Activated CD4-positive, alpha-beta T cell treated with anti-CD3 and anti-CD28 coated beads, Interleukin-2, amount 10 ng/mL, durations not matched to agents 7 days and 5 days (primary cell): ENCODE results near the gene FDX1. TPM values are rescaled to one million over a fixed set of nuclear protein-coding genes. Genes with fewer than 3 reads are reported as not detected.
"Not testable (repeated sequence)": the region's sequence is repeated elsewhere in the genome, so short reads cannot be mapped to it uniquely, and the experiment has no call there.

Experiments
- CTCF ChIA-PET: fragments of 350-600 bp; sonication (Branson Sonifier 250); formaldehyde crosslinking; loops from one replicate; lab custom pipeline; 2021; ENCODE audit warnings: antibody characterized with exemption; lab: Charles Lee
- POLR2A ChIA-PET: fragments of 350-600 bp; sonication (Branson Sonifier 250); formaldehyde crosslinking; loops from one replicate; lab custom pipeline; 2021; ENCODE audit warnings: antibody characterized with exemption; lab: Charles Lee
- DNase-seq: peaks from one replicate; pipeline ENCODE4 v3.0.0-alpha.2; 2020
- H3K27ac Mint-ChIP-seq: one replicate; pipeline ENCODE4 v1.8.0; 2021; ENCODE audit warnings: mild to moderate bottlenecking, moderate library complexity, mixed read lengths
- H3K27me3 Mint-ChIP-seq: one replicate; pipeline ENCODE4 v1.8.0; 2021; ENCODE audit warnings: mixed read lengths
- H3K36me3 Mint-ChIP-seq: one replicate; pipeline ENCODE4 v1.8.0; 2021; ENCODE audit warnings: low read depth, mixed read lengths
- H3K4me1 Mint-ChIP-seq: one replicate; pipeline ENCODE4 v1.8.0; 2021; ENCODE audit warnings: mixed read lengths
- H3K4me3 Mint-ChIP-seq: one replicate; pipeline ENCODE4 v1.8.0; 2021; ENCODE audit warnings: mild to moderate bottlenecking, moderate library complexity, mixed read lengths
- H3K9me3 Mint-ChIP-seq: one replicate; pipeline ENCODE4 v1.8.0; 2021; ENCODE audit warnings: mixed read lengths
- total RNA-seq, 2 experiments: library from RNA; stranded (reverse); gene quantifications; one replicate each; pipeline ENCODE4 v1.2.3, GENCODE V29; 2021

Gene FDX1, protein sequence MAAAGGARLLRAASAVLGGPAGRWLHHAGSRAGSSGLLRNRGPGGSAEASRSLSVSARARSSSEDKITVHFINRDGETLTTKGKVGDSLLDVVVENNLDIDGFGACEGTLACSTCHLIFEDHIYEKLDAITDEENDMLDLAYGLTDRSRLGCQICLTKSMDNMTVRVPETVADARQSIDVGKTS
- total RNA-seq = 1 to 10 TPM; 8.2 to 8.8 TPM

DNA sequence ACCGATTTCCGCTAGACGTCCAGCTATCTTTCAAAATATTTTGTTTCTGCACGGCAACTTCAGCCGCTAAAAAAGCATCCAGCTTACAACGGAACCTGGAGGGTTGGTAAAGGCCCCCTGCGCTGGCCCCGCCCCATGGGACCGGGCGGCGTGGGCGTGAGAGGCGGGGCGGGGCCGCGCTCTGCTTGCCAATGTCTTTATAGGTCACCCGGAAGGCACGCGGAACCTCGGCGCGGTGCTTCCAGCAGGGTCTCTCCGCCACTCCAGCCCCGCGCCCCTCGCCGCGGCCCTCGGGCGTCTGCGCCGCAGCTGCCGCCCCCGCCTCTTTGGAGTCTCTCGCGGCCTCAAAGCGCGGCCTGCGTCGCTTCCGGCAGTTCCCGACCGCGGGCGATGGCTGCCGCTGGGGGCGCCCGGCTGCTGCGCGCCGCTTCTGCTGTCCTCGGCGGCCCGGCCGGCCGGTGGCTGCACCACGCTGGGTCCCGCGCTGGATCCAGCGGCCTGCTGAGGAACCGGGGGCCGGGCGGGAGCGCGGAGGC lies at the start of gene FDX1:
TSS of gene FDX1 (plus strand) at position 218 of the 536 bp plus-strand sequence. CDS start at position 391, 173 bp downstream.
- H3K27me3 Mint-ChIP-seq = no peaks in the 10 kb centered on the region
- H3K4me3 Mint-ChIP-seq = peak within 1 kb of the TSS; percentile 97
- ChIA-PET CTCF (interaction anchor here (0.5 to 4.9 kb wide), 13 partner anchors 11 to 1686 kb away, joined by 3 to 24 read pairs (median 3); no protein-coding TSS in a partner anchor), POLR2A (interaction anchor here (0.7 kb wide), 1 partner anchor 725 kb away, joined by 4 read pairs; no protein-coding TSS in a partner anchor)
- H3K9me3 Mint-ChIP-seq = no peaks in the 10 kb centered on the region
- H3K36me3 Mint-ChIP-seq = no peaks in the 10 kb centered on the region
- H3K4me1 Mint-ChIP-seq = peaks cover 41% of the 10 kb centered on the region
- peak; percentile 78 for DNase-seq
- H3K27ac Mint-ChIP-seq = peak within 1 kb of the TSS; percentile 97

DNA sequence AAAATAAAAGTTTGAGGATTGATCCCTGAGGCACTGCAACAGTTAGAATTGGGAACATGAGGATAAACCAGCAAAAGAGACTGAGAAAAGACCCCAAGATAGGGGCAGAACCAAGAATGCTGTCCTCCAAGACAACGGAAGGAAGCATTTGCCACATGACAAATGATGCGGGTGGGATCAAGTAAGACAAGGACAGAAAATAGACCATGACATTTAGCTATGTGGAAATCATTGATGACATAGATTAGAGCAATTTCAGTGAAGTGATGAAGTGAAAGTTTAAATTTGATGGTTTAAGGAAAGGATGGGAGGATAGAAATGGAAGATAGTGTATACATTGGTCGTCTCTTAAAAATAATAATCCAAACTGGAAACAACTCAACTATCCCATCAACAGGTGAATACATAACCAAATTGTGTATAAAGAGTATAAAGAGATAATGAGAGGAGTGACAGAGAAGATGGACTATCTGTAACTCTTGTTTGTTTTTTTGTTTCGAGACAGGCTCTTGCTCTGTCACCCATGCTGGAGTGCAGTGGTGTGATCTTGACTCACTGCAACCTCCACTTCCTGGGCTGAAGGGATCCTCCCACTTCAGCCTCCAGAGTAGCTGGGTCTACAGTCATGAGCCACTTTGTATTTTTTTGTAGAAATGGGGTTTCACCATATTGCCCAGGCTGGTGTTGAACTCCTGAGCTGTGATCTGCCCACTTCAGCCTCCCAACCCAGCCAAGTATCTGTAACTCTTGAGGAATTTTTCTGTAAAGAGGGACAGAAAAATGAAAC lies 48.7 kb upstream of the FDX1 start:
- no peak overlapping the region for H3K4me3 Mint-ChIP-seq
- no peak for DNase-seq
- H3K4me1 Mint-ChIP-seq = peaks cover 5% of the 10 kb centered on the region
- ChIA-PET POLR2A (no interaction called here), CTCF (interaction anchor here (0.9 kb wide), 1 partner anchor 39 kb away, joined by 3 read pairs; no protein-coding TSS in a partner anchor)
- no peak overlapping the region for H3K27ac Mint-ChIP-seq
- H3K27me3 Mint-ChIP-seq = no peaks in the 10 kb centered on the region
- H3K36me3 Mint-ChIP-seq = no peaks in the 10 kb centered on the region
- H3K9me3 Mint-ChIP-seq = peaks cover 4% of the 10 kb centered on the region

DNA sequence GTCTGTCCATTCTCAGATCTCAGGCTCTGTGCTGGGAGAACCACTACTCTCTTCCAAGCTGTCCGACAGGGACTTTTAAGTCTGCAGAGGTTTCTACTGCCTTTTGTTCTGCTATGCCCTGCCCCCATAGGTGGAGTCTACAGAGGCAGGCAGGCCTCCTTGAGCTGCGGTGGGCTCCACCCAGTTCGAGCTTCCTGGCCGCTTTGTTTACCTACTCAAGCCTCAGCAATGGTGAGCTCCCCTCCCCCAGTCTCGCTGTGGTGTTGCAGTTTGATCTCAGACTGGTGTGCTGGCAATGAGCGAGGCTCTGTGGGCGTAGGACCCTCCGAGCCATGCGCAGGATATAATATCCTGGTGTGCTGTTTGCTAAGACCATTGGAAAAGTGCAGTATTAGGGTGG lies 41.5 kb upstream of the FDX1 start:
- peak; percentile 19 for DNase-seq
- Mint-ChIP-seq H3K27ac (peak overlapping the region; percentile 68), H3K4me1 (peaks cover 11% of the 10 kb centered on the region)
- H3K4me3 Mint-ChIP-seq, H3K27me3 Mint-ChIP-seq, POLR2A ChIA-PET, H3K36me3 Mint-ChIP-seq, H3K9me3 Mint-ChIP-seq: not testable (repeated sequence)
- CTCF ChIA-PET = interaction anchor here (2.1 kb wide), 1 partner anchor 16 kb away, joined by 4 read pairs; no protein-coding TSS in a partner anchor

DNA sequence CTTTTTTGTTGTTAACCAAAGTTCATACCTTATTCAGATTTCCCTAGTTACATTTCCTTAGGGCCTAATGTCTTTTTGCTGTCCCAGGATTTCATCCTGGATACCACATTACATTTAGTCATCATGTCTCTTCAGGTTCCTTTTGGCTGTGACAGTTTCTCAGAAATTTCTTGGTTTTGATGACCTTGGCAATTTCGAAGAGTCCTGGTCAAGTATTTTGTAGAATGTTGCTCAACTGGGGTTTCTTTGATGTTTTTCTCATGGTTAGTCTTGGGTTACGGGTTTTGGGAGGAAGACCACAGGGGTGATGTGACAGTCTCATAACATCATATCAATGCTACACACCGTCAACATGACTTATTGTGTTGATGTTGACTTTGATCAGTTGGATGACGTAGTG lies 39.8 kb upstream of the FDX1 start:
- no peak overlapping the region for H3K4me3 Mint-ChIP-seq
- H3K4me1 Mint-ChIP-seq = peaks cover 11% of the 10 kb centered on the region
- ChIA-PET CTCF (no interaction called here), POLR2A (no interaction called here)
- H3K27ac Mint-ChIP-seq = no peak overlapping the region
- DNase-seq = no peak
- peaks cover 6% of the 10 kb centered on the region for H3K9me3 Mint-ChIP-seq
- no peaks in the 10 kb centered on the region for H3K27me3 Mint-ChIP-seq
- peaks cover 7% of the 10 kb centered on the region for H3K36me3 Mint-ChIP-seq

DNA sequence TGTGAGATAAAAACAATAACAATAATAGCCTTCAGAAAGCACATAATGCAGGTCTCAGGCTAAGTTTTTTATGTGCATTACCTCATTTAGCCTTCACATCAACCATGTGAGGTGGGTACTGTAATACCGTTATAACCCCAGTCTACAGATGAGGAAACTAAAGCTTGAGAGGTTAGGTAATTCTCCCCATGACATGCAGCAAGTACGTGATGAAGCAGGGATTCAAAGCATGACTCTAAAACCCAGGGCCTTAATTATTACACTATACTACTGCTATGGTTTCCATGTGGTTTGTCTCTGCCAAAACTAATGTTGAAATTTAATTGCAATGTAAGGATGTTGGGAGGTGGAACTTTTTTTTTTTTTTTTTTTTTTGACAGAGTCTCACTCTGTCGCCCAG lies 37.7 kb upstream of the FDX1 start:
- no peaks in the 10 kb centered on the region for H3K27me3 Mint-ChIP-seq
- CTCF ChIA-PET = interaction anchor here (0.6 kb wide), 1 partner anchor 1549 kb away, joined by 4 read pairs; no protein-coding TSS in a partner anchor
- POLR2A ChIA-PET = no interaction called here
- no peak for DNase-seq
- H3K4me3 Mint-ChIP-seq = no peak overlapping the region
- H3K9me3 Mint-ChIP-seq = peaks cover 4% of the 10 kb centered on the region
- H3K27ac Mint-ChIP-seq = no peak overlapping the region
- H3K4me1 Mint-ChIP-seq = peaks cover 11% of the 10 kb centered on the region
- H3K36me3 Mint-ChIP-seq = peaks cover 7% of the 10 kb centered on the region

DNA sequence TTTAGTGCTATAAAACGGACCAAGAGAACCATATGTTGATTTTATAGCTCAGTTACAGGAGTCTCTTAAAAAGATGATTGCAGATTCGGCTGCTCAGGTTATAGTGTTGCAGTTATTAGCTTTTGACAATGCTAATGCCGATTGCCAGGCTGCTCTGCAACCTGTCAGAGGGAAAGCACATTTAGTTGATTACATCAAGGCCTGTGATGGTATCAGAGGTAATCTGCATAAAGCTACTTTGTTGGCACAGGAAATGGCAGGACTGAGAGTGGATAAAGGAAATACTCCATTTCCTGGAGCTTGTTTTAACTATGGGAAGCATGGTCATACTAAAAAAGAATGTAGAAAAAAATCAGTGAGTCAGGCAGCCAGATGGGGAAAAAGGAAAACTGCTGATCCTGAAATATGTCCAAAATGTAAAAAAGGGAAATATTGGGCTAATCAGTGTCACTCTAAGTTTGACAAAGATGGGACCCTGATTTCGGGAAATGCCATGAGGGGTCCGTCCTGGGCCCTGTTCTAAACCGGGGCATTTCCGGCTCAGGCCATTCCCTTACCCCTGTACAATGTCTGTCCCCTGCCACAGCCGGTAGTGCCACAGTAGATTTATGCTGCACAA lies 32.0 kb upstream of the FDX1 start:
- H3K27me3 Mint-ChIP-seq, DNase-seq, H3K9me3 Mint-ChIP-seq, H3K4me1 Mint-ChIP-seq, POLR2A ChIA-PET, H3K36me3 Mint-ChIP-seq, H3K27ac Mint-ChIP-seq, H3K4me3 Mint-ChIP-seq: not testable (repeated sequence)
- CTCF ChIA-PET = interaction anchor here (0.8 to 1.1 kb wide), 3 partner anchors 16 to 32 kb away, joined by 3 to 5 read pairs (median 4); partner anchors contain the start of gene FDX1

DNA sequence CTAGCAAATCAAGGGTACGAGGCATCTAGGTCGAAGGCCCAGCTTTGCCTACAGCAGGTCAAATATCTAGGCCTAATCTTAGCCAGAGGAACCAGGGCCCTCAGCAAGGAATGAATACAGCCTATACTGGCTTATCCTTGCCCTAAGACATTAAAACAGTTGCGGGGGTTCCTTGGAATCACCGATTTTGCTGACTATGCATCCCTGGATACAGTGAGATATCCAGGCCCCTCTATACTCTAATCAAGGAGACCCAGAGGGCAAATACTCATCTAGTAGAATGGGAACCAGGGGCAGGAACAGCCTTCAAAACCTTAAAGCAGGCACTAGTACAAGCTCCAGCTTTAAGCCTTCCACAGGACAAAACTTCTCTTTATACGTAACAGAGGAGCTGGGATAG lies 26.2 kb upstream of the FDX1 start:
- DNase-seq, H3K4me1 Mint-ChIP-seq, H3K27ac Mint-ChIP-seq, H3K36me3 Mint-ChIP-seq, H3K27me3 Mint-ChIP-seq, CTCF ChIA-PET, H3K4me3 Mint-ChIP-seq, POLR2A ChIA-PET, H3K9me3 Mint-ChIP-seq: not testable (repeated sequence)

DNA sequence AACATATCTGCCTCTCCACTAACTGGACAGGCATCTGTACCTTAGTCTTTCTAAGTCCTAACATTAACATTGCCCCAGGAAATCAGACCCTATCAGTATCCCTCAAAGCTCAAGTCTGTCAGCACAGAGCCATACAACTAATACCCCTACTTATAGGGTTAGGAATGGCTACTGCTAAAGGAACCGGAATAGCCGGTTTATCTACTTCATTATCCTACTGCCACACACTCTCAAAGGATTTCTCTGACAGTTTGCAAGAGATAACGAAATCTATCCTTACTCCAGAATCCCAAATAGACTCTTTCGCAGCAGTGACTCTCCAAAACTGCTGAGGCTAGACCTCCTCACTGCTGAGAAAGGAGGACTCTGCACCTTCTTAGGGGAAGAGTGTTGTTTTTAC lies 24.1 kb upstream of the FDX1 start:
- H3K27me3 Mint-ChIP-seq, H3K27ac Mint-ChIP-seq, DNase-seq, POLR2A ChIA-PET, H3K4me1 Mint-ChIP-seq, H3K9me3 Mint-ChIP-seq, H3K36me3 Mint-ChIP-seq, H3K4me3 Mint-ChIP-seq: not testable (repeated sequence)
- CTCF ChIA-PET = interaction anchor here (1.6 kb wide), 1 partner anchor 10 kb away, joined by 5 read pairs; no protein-coding TSS in a partner anchor

DNA sequence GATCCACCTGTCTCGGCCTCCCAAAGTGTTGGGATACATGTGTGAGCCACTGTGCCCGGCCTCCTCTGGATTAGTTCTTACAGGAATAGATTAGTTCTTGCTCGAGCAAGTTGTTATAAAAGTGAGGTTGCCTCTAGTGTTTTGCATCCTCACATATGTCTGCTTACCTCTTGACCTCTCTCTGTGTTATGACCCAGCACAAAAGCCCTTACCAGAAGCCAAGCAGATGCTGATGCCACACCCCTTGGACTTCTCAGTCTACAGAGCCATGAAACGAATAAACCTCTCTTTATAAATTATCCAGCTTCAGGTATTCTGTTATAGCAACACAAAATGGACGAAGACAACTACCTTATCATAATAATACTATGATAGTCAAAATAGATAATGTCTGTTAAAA lies 22.4 kb upstream of the FDX1 start:
- Mint-ChIP-seq H3K27me3 (peaks cover 5% of the 10 kb centered on the region), H3K4me1 (no peaks in the 10 kb centered on the region), H3K27ac (no peak overlapping the region), H3K4me3 (no peak overlapping the region), H3K36me3 (no peaks in the 10 kb centered on the region), H3K9me3 (peaks cover 2% of the 10 kb centered on the region)
- DNase-seq = no peak
- ChIA-PET CTCF (no interaction called here), POLR2A (no interaction called here)

DNA sequence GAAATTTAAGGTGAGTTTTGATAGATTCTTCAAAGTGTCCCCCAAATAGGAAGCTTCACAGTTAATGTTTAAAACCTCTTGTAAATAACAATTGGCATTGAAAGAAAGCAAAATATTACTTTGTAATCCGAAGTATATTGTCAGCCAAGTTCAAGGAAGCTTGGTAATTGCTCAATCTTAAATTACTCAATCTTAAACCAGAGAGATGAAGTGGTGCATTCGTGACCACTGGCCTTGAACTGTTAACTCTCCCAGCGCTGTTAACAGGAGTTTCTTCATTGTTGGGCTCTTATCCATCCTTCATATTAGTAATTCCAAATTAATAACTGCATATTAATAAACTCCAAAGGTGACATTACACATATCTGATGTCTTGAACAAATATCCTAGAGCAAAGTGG lies 20.6 kb upstream of the FDX1 start:
- DNase-seq = no peak
- H3K4me3 Mint-ChIP-seq = no peak overlapping the region
- no peaks in the 10 kb centered on the region for H3K4me1 Mint-ChIP-seq
- peaks cover 2% of the 10 kb centered on the region for H3K9me3 Mint-ChIP-seq
- H3K36me3 Mint-ChIP-seq = no peaks in the 10 kb centered on the region
- ChIA-PET CTCF (no interaction called here), POLR2A (no interaction called here)
- H3K27ac Mint-ChIP-seq = no peak overlapping the region
- peaks cover 5% of the 10 kb centered on the region for H3K27me3 Mint-ChIP-seq

DNA sequence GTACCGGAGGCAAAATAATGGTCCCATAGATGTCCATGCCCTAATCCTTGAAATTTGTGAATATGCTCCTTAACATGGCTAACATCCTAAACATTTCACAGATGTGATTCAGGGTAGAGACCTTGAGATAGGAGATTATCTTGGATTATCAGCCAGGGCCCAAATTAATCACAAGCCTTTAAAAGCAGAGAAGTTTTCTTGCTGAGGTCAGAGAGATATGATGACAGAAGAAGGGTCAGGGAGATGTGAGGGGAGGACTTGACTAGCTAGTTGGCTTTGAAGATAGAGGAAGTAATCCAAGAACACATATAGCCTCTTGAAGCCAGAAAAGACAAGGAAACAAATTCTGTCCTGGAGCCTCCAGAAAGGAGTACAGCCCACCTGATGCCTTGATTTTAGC lies 19.1 kb upstream of the FDX1 start:
- CTCF ChIA-PET = interaction anchor here (0.5 kb wide), 1 partner anchor 206 kb away, joined by 5 read pairs; no protein-coding TSS in a partner anchor
- Mint-ChIP-seq H3K36me3 (no peaks in the 10 kb centered on the region), H3K4me3 (no peak overlapping the region), H3K4me1 (no peaks in the 10 kb centered on the region), H3K27ac (no peak overlapping the region), H3K27me3 (peaks cover 5% of the 10 kb centered on the region), H3K9me3 (no peaks in the 10 kb centered on the region)
- POLR2A ChIA-PET = no interaction called here
- no peak for DNase-seq

DNA sequence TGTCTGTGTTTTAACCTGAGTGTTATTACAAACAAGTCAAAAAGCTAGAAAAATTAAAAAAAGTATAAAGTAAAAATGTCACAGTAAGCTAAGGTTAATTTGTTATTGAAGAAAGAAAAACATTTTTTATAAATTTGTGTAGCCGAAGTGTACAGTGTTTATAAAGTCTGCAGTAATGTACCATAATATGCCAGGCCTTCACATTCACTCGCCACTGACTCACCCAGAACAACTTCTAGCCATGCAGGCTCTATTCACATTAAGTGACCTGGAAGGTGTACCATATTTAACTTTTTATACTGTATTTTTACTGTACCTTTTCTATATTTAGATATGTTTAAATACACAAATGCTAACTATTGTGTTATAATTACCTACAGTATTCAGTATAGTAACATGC lies 14.7 kb upstream of the FDX1 start:
- ChIA-PET CTCF (interaction anchor here (1.4 to 5.7 kb wide), 3 partner anchors 9 to 15 kb away, joined by 3 to 24 read pairs (median 5); partner anchors contain the start of gene FDX1), POLR2A (no interaction called here)
- Mint-ChIP-seq H3K27ac (no peak overlapping the region), H3K9me3 (peaks cover 4% of the 10 kb centered on the region), H3K27me3 (no peaks in the 10 kb centered on the region), H3K36me3 (no peaks in the 10 kb centered on the region), H3K4me3 (no peak overlapping the region), H3K4me1 (no peaks in the 10 kb centered on the region)
- DNase-seq = no peak
